Coronary artery (tissue), 2 donors: Measurements from ENCODE around the gene GATA6.
"Not testable (repeated sequence)": the region's sequence is repeated elsewhere in the genome, so short reads cannot be mapped to it uniquely, and the experiment has no call there.

Experiments used
- DNase-seq: peaks from one replicate; pipeline ENCODE4 v3.0.0-alpha.2; 2017; ENCODE audit warnings: low spot score
- H3K27ac ChIP-seq, 2 donors: fragments of 200-600 bp; sonication (generic); one replicate each; pipeline ENCODE4 v1.5.1; 2016 to 2019
- H3K4me3 ChIP-seq: fragments of 200-600 bp; sonication (generic); 2 replicates; pipeline ENCODE4 v1.5.1; 2016; ENCODE audit warnings: mild to moderate bottlenecking, moderate library complexity
- TF ChIP-seq, protein P1 (sequence below): fragments of 200-600 bp; sonication (generic); IDR thresholded peaks from one replicate; pipeline ENCODE4 v1.5.1; 2019; ENCODE audit warnings: antibody characterized with exemption

Gene GATA6

DNA sequence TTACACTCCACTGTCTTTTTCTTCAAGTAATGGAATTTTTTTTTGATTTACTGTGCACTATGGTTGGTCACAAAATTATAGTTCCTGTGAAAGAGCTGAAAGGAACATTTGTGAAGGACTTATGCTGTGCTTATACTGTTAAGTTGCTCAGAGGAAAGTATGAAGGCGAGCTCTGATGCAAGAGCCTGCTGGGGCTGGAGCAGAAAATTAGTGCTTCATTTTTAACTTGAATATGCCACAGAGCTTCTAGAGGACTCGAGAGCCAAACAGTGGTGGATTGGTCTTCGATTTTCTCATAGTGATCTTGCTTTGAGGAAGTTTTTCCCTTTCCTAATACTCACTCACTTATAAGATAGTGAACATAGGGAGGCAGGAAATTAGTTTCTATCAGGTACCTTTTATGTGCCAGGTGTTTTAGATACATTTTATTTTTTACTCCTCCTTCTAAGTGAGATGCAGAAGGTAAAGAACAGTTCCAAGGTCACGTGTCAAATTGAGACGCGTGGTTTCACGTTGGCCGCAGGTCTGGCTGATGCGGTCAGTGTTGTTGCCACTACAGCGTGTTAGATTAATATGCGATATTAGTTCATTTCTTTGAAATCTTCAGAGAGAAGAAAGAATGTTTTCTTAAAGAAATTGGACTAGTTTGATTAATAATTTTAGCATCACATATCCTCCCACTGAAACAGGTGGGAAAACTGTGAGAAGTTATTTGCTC lies 20.2 kb downstream of the GATA6 start:
- TF ChIP-seq, protein P1, sequence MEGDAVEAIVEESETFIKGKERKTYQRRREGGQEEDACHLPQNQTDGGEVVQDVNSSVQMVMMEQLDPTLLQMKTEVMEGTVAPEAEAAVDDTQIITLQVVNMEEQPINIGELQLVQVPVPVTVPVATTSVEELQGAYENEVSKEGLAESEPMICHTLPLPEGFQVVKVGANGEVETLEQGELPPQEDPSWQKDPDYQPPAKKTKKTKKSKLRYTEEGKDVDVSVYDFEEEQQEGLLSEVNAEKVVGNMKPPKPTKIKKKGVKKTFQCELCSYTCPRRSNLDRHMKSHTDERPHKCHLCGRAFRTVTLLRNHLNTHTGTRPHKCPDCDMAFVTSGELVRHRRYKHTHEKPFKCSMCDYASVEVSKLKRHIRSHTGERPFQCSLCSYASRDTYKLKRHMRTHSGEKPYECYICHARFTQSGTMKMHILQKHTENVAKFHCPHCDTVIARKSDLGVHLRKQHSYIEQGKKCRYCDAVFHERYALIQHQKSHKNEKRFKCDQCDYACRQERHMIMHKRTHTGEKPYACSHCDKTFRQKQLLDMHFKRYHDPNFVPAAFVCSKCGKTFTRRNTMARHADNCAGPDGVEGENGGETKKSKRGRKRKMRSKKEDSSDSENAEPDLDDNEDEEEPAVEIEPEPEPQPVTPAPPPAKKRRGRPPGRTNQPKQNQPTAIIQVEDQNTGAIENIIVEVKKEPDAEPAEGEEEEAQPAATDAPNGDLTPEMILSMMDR = no peak
- Histone ChIP-seq H3K27ac (peak overlapping the region; percentile 86 to 89), H3K4me3 (peak overlapping the region; percentile 23)
- no peak for DNase-seq

DNA sequence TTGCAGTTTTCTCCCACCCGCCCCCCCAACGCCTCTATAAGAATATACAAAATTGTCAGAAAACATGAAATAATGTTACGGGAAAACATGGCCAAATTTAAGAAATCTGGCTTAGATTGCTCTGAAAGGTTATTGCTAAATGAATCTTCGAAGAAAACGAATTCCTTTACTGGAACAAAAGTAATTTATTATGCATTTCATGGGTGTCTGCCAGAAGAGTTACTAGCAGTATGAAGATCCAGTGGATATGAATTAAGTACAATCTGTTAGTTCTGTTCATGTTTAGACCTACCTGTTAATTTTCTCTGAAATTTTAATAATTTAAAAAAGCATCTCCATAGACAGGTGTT lies 21.9 kb downstream of the GATA6 start:
- DNase-seq = no peak
- peak overlapping the region; percentile 86 to 89 for H3K27ac ChIP-seq
- H3K4me3 ChIP-seq = no peak overlapping the region
- TF ChIP-seq, protein P1 = no peak

DNA sequence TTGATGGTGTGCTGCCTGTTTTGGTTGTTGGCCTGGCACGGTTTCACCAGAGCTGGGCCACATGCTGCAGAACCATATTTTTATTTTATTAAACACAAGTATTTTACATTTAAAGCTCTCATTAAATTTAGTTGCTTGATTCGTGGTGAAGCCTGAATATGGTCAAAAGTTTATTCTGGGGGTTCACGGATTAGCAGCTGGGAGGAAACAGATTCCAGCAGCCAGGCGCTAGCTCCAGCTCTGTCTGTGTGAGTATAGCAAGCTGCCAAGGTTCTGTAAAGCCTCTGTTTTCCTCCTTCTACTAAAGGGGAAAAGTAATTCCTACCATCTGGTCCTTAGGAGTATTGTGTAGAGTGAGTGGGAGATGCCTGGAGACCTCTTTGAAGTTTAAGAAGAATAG lies 22.5 kb downstream of the GATA6 start:
- TF ChIP-seq, protein P1 = no peak
- no peak overlapping the region for H3K4me3 ChIP-seq
- peak overlapping the region; percentile 86 to 89 for H3K27ac ChIP-seq
- DNase-seq = no peak

DNA sequence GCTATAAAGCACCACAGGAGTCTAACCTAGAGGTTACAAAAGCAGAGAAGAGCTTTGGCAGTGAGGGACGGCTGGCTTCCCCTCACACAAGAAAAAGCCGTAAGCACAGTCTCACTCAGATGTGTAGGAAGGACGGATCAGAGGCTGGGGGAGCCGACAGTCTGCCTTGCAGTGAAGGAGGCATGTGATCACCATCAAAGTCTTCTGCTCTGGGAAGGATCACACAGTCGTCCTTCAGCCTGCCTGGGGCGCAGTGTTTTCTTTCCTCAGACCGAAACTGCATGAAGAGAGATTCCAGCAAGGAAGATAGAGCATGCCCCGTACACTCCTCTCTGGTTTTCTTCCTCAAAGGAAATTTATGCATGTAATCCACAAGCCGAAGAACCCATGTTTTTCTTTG lies 24.1 kb downstream of the GATA6 start:
- no peak for DNase-seq
- Histone ChIP-seq H3K27ac (peak overlapping the region; percentile 86 to 89), H3K4me3 (peak overlapping the region; percentile 60)
- TF ChIP-seq, protein P1 = no peak

DNA sequence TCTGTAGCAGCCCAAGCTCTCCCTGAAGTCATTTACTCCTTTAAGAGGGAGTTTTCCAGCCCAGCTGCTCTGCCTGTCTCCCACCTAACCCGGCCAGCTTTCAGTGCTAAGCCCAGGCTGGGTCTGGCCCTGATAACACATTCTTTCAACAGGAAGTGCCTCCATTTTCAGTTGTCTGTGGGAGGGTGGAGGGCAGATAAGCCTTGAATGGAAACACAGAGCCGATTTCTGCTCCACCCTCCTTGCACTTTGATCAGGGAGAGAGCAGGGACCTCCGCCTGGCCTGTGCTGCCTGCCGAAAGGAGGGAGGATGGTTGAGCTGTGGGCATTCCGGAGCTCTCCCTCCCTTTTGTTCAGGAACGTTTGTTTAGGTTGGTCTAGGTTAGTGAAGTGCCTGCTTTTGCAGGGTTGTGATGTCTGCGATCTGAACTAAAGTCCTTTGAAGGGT lies 24.8 kb downstream of the GATA6 start:
- Histone ChIP-seq H3K27ac (peak overlapping the region; percentile 86 to 89), H3K4me3 (peak overlapping the region; percentile 60)
- DNase-seq = no peak
- TF ChIP-seq, protein P1 = no peak

DNA sequence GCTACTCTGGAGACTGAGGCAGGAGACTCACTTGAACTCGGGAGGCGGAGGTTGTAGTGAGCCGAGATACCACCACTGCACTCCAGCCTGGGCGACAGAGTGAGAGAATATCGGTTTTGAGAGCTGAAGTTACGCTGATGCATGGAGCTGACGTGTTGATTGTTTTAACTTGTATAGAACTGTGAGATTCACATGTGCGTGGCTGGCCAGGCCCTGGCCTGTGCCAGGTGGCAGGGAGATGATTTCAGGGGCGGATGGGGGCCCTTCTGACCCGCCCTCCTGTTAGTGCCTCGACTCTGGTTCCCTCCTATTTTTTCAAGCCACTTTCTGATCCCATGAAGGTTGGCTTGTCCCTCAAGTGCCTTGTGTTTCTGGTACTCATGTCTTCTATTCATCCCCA lies 25.7 kb downstream of the GATA6 start:
- TF ChIP-seq, protein P1 = no peak
- DNase-seq = no peak
- Histone ChIP-seq H3K27ac (peak overlapping the region; percentile 86 to 89), H3K4me3 (peak overlapping the region; percentile 32)

DNA sequence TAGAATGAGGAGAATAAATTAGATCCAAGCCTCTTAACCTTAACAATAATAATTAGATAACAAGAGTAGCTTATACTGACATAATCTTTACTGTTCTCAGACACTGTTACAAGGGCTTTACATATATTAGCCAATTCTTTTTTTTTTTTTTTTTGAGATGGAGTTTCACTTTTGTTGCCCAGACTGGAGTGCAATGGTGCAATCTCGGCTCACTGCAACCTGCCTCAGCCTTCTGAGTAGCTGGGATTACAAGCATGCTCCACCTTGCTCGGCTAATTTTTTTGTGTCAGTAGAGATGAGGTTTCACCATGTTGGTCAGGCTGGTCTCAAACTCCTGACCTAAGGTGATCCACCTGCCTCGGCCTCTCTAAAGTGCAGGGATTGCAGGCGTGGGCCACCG lies 27.6 kb downstream of the GATA6 start:
- not testable (repeated sequence) for H3K4me3 ChIP-seq, DNase-seq
- peak overlapping the region; percentile 70 to 76 for H3K27ac ChIP-seq
